Esophagus squamous epithelium (tissue), 5 donors: ENCODE results near the gene ERCC4. TPM values are rescaled to one million over a fixed set of nuclear protein-coding genes. Genes with fewer than 3 reads are reported as not detected.

ENCODE experiments used
- DNase-seq: peaks from one replicate; lab custom pipeline; 2025; lab: John Stamatoyannopoulos, UW
- H3K27ac ChIP-seq, 4 donors: fragments of 200-600 bp; sonication (generic); one replicate each; pipeline ENCODE4 v1.5.1; 2016 to 2019; ENCODE audit warnings: mild to moderate bottlenecking in 1 of 4
- H3K27me3 ChIP-seq, 4 donors: fragments of 200-600 bp; sonication (generic); 1 replicate in 3 of 4; 2 replicates in 1 of 4; pipeline versions ENCODE4 v1.5.1 to v1.6.0; 2017 to 2021; ENCODE audit warnings: antibody characterized with exemption in 1 of 4
- H3K36me3 ChIP-seq, 3 donors: fragments of 200-600 bp; sonication (generic); one replicate each; pipeline ENCODE4 v1.5.1; 2016 to 2019
- H3K4me1 ChIP-seq, 3 donors: fragments of 200-600 bp; sonication (generic); one replicate each; pipeline ENCODE4 v1.5.1; 2017 to 2019
- H3K4me3 ChIP-seq, 4 donors: fragments of 200-600 bp; sonication (generic); 1 replicate in 3 of 4; 2 replicates in 1 of 4; pipeline ENCODE4 v1.5.1; 2016 to 2019; ENCODE audit warnings: mild to moderate bottlenecking in 2 of 4, moderate library complexity in 1 of 4
- H3K9me3 ChIP-seq, 3 donors: fragments of 200-600 bp; sonication (generic); one replicate each; pipeline ENCODE4 v1.5.1; 2016 to 2019
- CTCF ChIP-seq, 6 experiments: fragments of 450-650 bp in 4 of 6; fragments of 200-600 bp in 2 of 6; sonication (generic) in 2 of 6; IDR thresholded peaks; one replicate each; pipeline ENCODE4 v1.5.1; 2016 to 2019; ENCODE audit warnings: antibody characterized with exemption in 6 of 6, mild to moderate bottlenecking in 4 of 6, moderate library complexity in 4 of 6
- POLR2A ChIP-seq, 4 donors: fragments of 450-650 bp; IDR thresholded peaks; one replicate each; pipeline ENCODE4 v1.6.1; 2017; ENCODE audit warnings: antibody characterized with exemption in 4 of 4, mild to moderate bottlenecking in 4 of 4, moderate library complexity in 3 of 4
- WGBS, 2 donors: methylation state at CpG; one replicate each; pipeline ENCODE4 v1.1.5; 2018; 5-methylcytosine and 5-hydroxymethylcytosine counted together
- intact Hi-C: fragments of 100-400 bp; cut with DNase I; formaldehyde crosslinking; loops from one replicate; pipeline ENCODE4 v1.15.0; 2022
- total RNA-seq, 4 donors: library from RNA; depleted of rRNA; stranded (reverse); fragments of >200 nt; gene quantifications; one replicate each; pipeline ENCODE4 v1.1.0, GENCODE V29; 2016
- donor health status: DM: yes; HTN: yes; CAD: no.

The ERCC4 gene
- total RNA-seq, 4 donors from 2014 or later = 4.4 to 8.2 (median 4.8) TPM

GRCh38 chr16:13923703-13924298 lies 3.8 kb downstream of the ERCC4 start:
- intact Hi-C loops = no loop called here
- H3K4me3 ChIP-seq = no peak overlapping the region
- 32 to 47% methylated on average over 4 of the region's 4 CpGs for WGBS, 2 donors
- H3K27me3 ChIP-seq = no peaks in the 10 kb centered on the region
- H3K36me3 ChIP-seq = peaks cover 0 to 33% (median 0%) of the 10 kb centered on the region in 3 donors
- H3K4me1 ChIP-seq = peaks cover 9 to 36% (median 11%) of the 10 kb centered on the region in 3 donors
- no peak for DNase-seq
- no peak overlapping the region for H3K27ac ChIP-seq
- TF ChIP-seq POLR2A (IDR thresholded peaks at IDR 0.05) = no peak
- TF ChIP-seq CTCF (IDR thresholded peaks at IDR 0.05) = peak; percentile 25 to 79 (median 66)
- H3K9me3 ChIP-seq = no peaks in the 10 kb centered on the region

- H3K27me3 ChIP-seq = no peaks in the 10 kb centered on the region
- no peaks in the 10 kb centered on the region for H3K9me3 ChIP-seq
- H3K4me3 ChIP-seq = no peak overlapping the region
- DNase-seq = no peak
- H3K4me1 ChIP-seq = peaks cover 0 to 16% (median 0%) of the 10 kb centered on the region in 3 donors
- 29 to 36% methylated on average over 4 of the region's 4 CpGs for WGBS, 2 donors
- intact Hi-C loops = no loop called here
- H3K36me3 ChIP-seq = peaks cover 0 to 43% (median 3%) of the 10 kb centered on the region in 3 donors
- TF ChIP-seq POLR2A (IDR thresholded peaks at IDR 0.05) (no peak), CTCF (IDR thresholded peaks at IDR 0.05) (no peak)
- H3K27ac ChIP-seq = no peak overlapping the region
These were observed 6.5 kb downstream of the ERCC4 start for GRCh38 chr16:13926464-13926863.

GRCh38 chr16:13926891-13927290 lies 6.9 kb downstream of the ERCC4 start:
- Histone ChIP-seq H3K27ac (no peak overlapping the region), H3K27me3 (no peaks in the 10 kb centered on the region), H3K36me3 (peaks cover 0 to 47% (median 3%) of the 10 kb centered on the region in 3 donors), H3K4me3 (no peak overlapping the region), H3K4me1 (peaks cover 0 to 13% (median 0%) of the 10 kb centered on the region in 3 donors), H3K9me3 (no peaks in the 10 kb centered on the region)
- TF ChIP-seq CTCF (IDR thresholded peaks at IDR 0.05) (no peak), POLR2A (IDR thresholded peaks at IDR 0.05) (no peak)
- 59 to 73% methylated on average over 2 of the region's 2 CpGs for WGBS, 2 donors
- DNase-seq = no peak
- intact Hi-C loops = no loop called here

- Histone ChIP-seq H3K9me3 (no peaks in the 10 kb centered on the region), H3K4me3 (no peak overlapping the region), H3K27ac (no peak overlapping the region), H3K36me3 (peaks cover 0 to 49% (median 3%) of the 10 kb centered on the region in 3 donors), H3K27me3 (no peaks in the 10 kb centered on the region), H3K4me1 (peaks cover 0 to 13% (median 0%) of the 10 kb centered on the region in 3 donors)
- DNase-seq = no peak
- TF ChIP-seq POLR2A (IDR thresholded peaks at IDR 0.05) (no peak), CTCF (IDR thresholded peaks at IDR 0.05) (no peak)
- intact Hi-C loops = no loop called here
- 85 to 86% methylated on average over 3 of the region's 3 CpGs for WGBS, 2 donors
These were observed 8.7 kb downstream of the ERCC4 start for GRCh38 chr16:13928646-13929045.

- Histone ChIP-seq H3K4me1 (peaks cover 0 to 8% (median 0%) of the 10 kb centered on the region in 3 donors), H3K36me3 (peaks cover 3 to 61% (median 8%) of the 10 kb centered on the region in 3 donors), H3K27ac (no peak overlapping the region), H3K9me3 (no peaks in the 10 kb centered on the region), H3K27me3 (no peaks in the 10 kb centered on the region), H3K4me3 (no peak overlapping the region)
- no peak for DNase-seq
- WGBS, 2 donors = 79 to 80% methylated on average over 10 of the region's 10 CpGs
- TF ChIP-seq POLR2A (IDR thresholded peaks at IDR 0.05) = no peak
- TF ChIP-seq CTCF (IDR thresholded peaks at IDR 0.05) = no peak
- intact Hi-C loops = no loop called here
These were observed 11.9 kb downstream of the ERCC4 start for GRCh38 chr16:13931845-13932244.
